Measurements from ENCODE around the gene HES4.
A peak's percentile ranks its signal among the peaks of the same experiment; 100 is the strongest.

Gene HES4

DNA sequence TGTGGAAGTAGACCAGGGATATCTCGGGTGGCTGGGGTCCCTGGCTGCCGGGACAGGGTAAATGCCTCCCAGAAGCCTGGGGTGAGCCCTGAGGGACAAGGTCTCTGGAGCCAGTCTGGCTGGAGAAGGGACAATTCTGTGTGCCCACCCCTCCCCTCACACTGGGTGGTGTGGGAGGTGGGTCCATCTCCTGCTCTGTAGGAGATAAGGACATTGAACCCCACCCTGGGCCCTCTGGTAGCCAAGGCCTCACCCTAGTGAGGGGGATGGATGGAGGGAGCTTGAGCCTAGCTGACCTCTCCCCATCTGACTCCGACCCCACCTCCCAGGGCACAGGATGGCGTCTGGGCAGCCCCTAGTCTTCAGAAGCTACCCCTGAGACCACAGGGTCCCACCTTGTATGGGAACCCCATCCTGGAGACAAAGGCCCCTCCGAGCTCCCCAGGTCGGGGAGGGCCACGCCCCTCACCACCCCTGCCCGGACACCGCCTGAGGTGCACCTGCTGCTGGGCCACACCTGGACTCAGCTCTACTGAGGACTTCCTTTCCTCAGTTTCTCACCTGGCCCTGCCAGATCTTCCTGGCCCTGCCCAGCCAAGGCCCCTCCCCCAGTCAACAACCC lies 24.4 kb upstream of the HES4 start:
- ATAC-seq (ENCODE audit: low read depth): no peak; the same call in 2 of the 3 replicates
- no peaks in the 10 kb centered on the region for H3K27me3 ChIP-seq (ENCODE audit: insufficient read depth, poor library complexity, severe bottlenecking)
- no peak for TF ChIP-seq CTCF (IDR thresholded peaks at IDR 0.05; ENCODE audit: poor library complexity, severe bottlenecking)
- H3K36me3 ChIP-seq (ENCODE audit: low read depth): peaks cover 55% of the 10 kb centered on the region
- peaks cover 29% of the 10 kb centered on the region for H3K4me1 ChIP-seq (ENCODE audit: insufficient read depth, poor library complexity, severe bottlenecking)
- peak overlapping the region; percentile 26 for H3K4me3 ChIP-seq (ENCODE audit: severe bottlenecking)
- peak overlapping the region; percentile 96 for H3K27ac ChIP-seq (ENCODE audit: poor library complexity, severe bottlenecking)
- no peak for DNase-seq (ENCODE audit: low spot score)
- H3K9me3 ChIP-seq (ENCODE audit: severe bottlenecking): no peaks in the 10 kb centered on the region

DNA sequence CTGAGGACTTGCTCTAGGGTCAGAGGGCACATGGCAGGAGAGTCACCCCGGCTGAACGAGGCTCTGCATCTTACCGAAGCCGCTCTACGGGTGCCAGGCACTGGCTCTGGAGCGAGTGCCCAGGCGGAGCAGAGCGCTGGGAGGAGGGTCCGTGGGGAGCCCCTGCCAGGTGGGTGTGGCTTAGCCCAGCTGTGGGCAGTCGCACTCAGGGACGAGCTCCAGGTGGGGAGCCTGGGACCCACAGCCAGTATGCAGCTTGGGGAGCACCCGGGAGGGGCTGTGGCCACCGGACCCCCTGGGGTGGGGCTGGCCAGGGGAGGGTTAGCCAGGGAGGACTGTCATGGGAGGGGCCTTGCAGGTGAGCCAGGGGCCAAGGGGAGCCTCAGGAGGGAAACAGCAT lies 23.8 kb upstream of the HES4 start:
- H3K4me1 ChIP-seq (ENCODE audit: insufficient read depth, poor library complexity, severe bottlenecking): peaks cover 29% of the 10 kb centered on the region
- DNase-seq (ENCODE audit: low spot score): no peak
- peaks cover 55% of the 10 kb centered on the region for H3K36me3 ChIP-seq (ENCODE audit: low read depth)
- H3K27ac ChIP-seq (ENCODE audit: poor library complexity, severe bottlenecking): peak overlapping the region; percentile 96
- H3K9me3 ChIP-seq (ENCODE audit: severe bottlenecking): no peaks in the 10 kb centered on the region
- TF ChIP-seq CTCF (IDR thresholded peaks at IDR 0.05; ENCODE audit: poor library complexity, severe bottlenecking): no peak
- H3K27me3 ChIP-seq (ENCODE audit: insufficient read depth, poor library complexity, severe bottlenecking): no peaks in the 10 kb centered on the region
- no peak overlapping the region for H3K4me3 ChIP-seq (ENCODE audit: severe bottlenecking)
- ATAC-seq (ENCODE audit: low read depth): no peak

- Histone ChIP-seq H3K36me3 (ENCODE audit: low read depth) (peaks cover 48% of the 10 kb centered on the region), H3K27ac (ENCODE audit: poor library complexity, severe bottlenecking) (peak overlapping the region; percentile 96), H3K9me3 (ENCODE audit: severe bottlenecking) (no peaks in the 10 kb centered on the region), H3K4me3 (ENCODE audit: severe bottlenecking) (peak overlapping the region; percentile 99), H3K4me1 (ENCODE audit: insufficient read depth, poor library complexity, severe bottlenecking) (peaks cover 29% of the 10 kb centered on the region), H3K27me3 (ENCODE audit: insufficient read depth, poor library complexity, severe bottlenecking) (no peaks in the 10 kb centered on the region)
- DNase-seq (ENCODE audit: low spot score) (no peak), ATAC-seq (ENCODE audit: low read depth) (no peak)
- no peak for TF ChIP-seq CTCF (IDR thresholded peaks at IDR 0.05; ENCODE audit: poor library complexity, severe bottlenecking)
Measured at GRCh38 chr1:1022302-1023009, 22.6 kb upstream of the HES4 start.

- Histone ChIP-seq H3K4me1 (ENCODE audit: insufficient read depth, poor library complexity, severe bottlenecking) (peaks cover 29% of the 10 kb centered on the region), H3K36me3 (ENCODE audit: low read depth) (peaks cover 42% of the 10 kb centered on the region), H3K27me3 (ENCODE audit: insufficient read depth, poor library complexity, severe bottlenecking) (no peaks in the 10 kb centered on the region), H3K27ac (ENCODE audit: poor library complexity, severe bottlenecking) (peak overlapping the region; percentile 96), H3K9me3 (ENCODE audit: severe bottlenecking) (no peaks in the 10 kb centered on the region), H3K4me3 (ENCODE audit: severe bottlenecking) (peak overlapping the region; percentile 99)
- ATAC-seq (ENCODE audit: low read depth) (peak; percentile 47), DNase-seq (ENCODE audit: low spot score) (no peak)
- no peak for TF ChIP-seq CTCF (IDR thresholded peaks at IDR 0.05; ENCODE audit: poor library complexity, severe bottlenecking)
Measured at GRCh38 chr1:1021920-1022259, 22.0 kb upstream of the HES4 start.
